ENCODE data around the gene ARHGAP18.

The ARHGAP18 gene

GRCh38 chr6:129701721-129702455 lies 8.1 kb downstream of the ARHGAP18 start:
- Histone ChIP-seq H3K27ac (peak overlapping the region; percentile 84), H3K27me3 (replicated peaks) (no peaks in the 10 kb centered on the region), H3K36me3 (replicated peaks) (peaks cover 4% of the 10 kb centered on the region), H3K4me3 (ENCODE audit: low read depth, low read length) (no peak overlapping the region)
- in situ Hi-C loops (cut with HindIII; ENCODE audit: low pct_ligation_motif_present, low sequenced_read_pairs): no loop called here
- peak; percentile 57 for DNase-seq
- no peak for TF ChIP-seq CTCF (IDR thresholded peaks at IDR 0.05; ENCODE audit: low read depth, low read length, missing control alignments)

- Histone ChIP-seq H3K27me3 (replicated peaks) (no peaks in the 10 kb centered on the region), H3K36me3 (replicated peaks) (no peaks in the 10 kb centered on the region), H3K27ac (peak overlapping the region; percentile 84), H3K4me3 (ENCODE audit: low read depth, low read length) (no peak overlapping the region)
- no peak for DNase-seq
- TF ChIP-seq CTCF (IDR thresholded peaks at IDR 0.05; ENCODE audit: low read depth, low read length, missing control alignments): no peak
- in situ Hi-C loops (cut with HindIII; ENCODE audit: low pct_ligation_motif_present, low sequenced_read_pairs): no loop called here
Observed at GRCh38 chr6:129700666-129701065, 9.3 kb downstream of the ARHGAP18 start.

GRCh38 chr6:129699659-129700058 lies 10.3 kb downstream of the ARHGAP18 start:
- in situ Hi-C loops (cut with HindIII; ENCODE audit: low pct_ligation_motif_present, low sequenced_read_pairs): no loop called here
- H3K27ac ChIP-seq: no peak overlapping the region

GRCh38 chr6:129698430-129698829 lies 11.5 kb downstream of the ARHGAP18 start:
- no peaks in the 10 kb centered on the region for H3K36me3 ChIP-seq (replicated peaks)
- H3K27ac ChIP-seq: no peak overlapping the region
- H3K4me3 ChIP-seq (ENCODE audit: low read depth, low read length): no peak overlapping the region
- no peak for TF ChIP-seq CTCF (IDR thresholded peaks at IDR 0.05; ENCODE audit: low read depth, low read length, missing control alignments)
- H3K27me3 ChIP-seq (replicated peaks): no peaks in the 10 kb centered on the region
- DNase-seq: no peak
- in situ Hi-C loops (cut with HindIII; ENCODE audit: low pct_ligation_motif_present, low sequenced_read_pairs): no loop called here

More at GRCh38 chr6:129699659-129700058, 10.3 kb downstream of the ARHGAP18 start:
- no peaks in the 10 kb centered on the region for H3K36me3 ChIP-seq (replicated peaks)
- H3K27me3 ChIP-seq (replicated peaks): no peaks in the 10 kb centered on the region
- no peak for TF ChIP-seq CTCF (IDR thresholded peaks at IDR 0.05; ENCODE audit: low read depth, low read length, missing control alignments)
- H3K4me3 ChIP-seq (ENCODE audit: low read depth, low read length): no peak overlapping the region
- DNase-seq: no peak

GRCh38 chr6:129697788-129698187 lies 12.2 kb downstream of the ARHGAP18 start:
- H3K27me3 ChIP-seq (replicated peaks): no peaks in the 10 kb centered on the region
- no peak overlapping the region for H3K4me3 ChIP-seq (ENCODE audit: low read depth, low read length)
- in situ Hi-C loops (cut with HindIII; ENCODE audit: low pct_ligation_motif_present, low sequenced_read_pairs): no loop called here
- no peak for TF ChIP-seq CTCF (IDR thresholded peaks at IDR 0.05; ENCODE audit: low read depth, low read length, missing control alignments)
- H3K36me3 ChIP-seq (replicated peaks): no peaks in the 10 kb centered on the region
- no peak for DNase-seq
- H3K27ac ChIP-seq: no peak overlapping the region

GRCh38 chr6:129696843-129697242 lies 13.1 kb downstream of the ARHGAP18 start:
- H3K27ac ChIP-seq: no peak overlapping the region
- H3K4me3 ChIP-seq (ENCODE audit: low read depth, low read length): no peak overlapping the region
- no peaks in the 10 kb centered on the region for H3K36me3 ChIP-seq (replicated peaks)
- no peak for TF ChIP-seq CTCF (IDR thresholded peaks at IDR 0.05; ENCODE audit: low read depth, low read length, missing control alignments)
- in situ Hi-C loops (cut with HindIII; ENCODE audit: low pct_ligation_motif_present, low sequenced_read_pairs): no loop called here
- no peaks in the 10 kb centered on the region for H3K27me3 ChIP-seq (replicated peaks)
- DNase-seq: no peak
